WTC11 (cell line): ENCODE measurements around the gene USP44.

ENCODE experiments used
- ESRRA ChIP-seq: sonication (generic); formaldehyde crosslinking; IDR thresholded peaks from 2 replicates; pipeline ENCODE4 v1.8.1; 2022; ENCODE audit warnings: mild to moderate bottlenecking, missing genetic modification reagents, borderline replicate concordance
- FOXJ3 ChIP-seq: sonication (generic); formaldehyde crosslinking; IDR thresholded peaks from 2 replicates; pipeline ENCODE4 v1.9.0; 2021; ENCODE audit warnings: missing genetic modification reagents, mild to moderate bottlenecking, borderline replicate concordance
- SMAD4 ChIP-seq: sonication (generic); formaldehyde crosslinking; IDR thresholded peaks from 2 replicates; pipeline ENCODE4 v1.8.0; 2022; ENCODE audit warnings: mild to moderate bottlenecking, missing genetic modification reagents
- TF ChIP-seq, protein P1 (sequence below): sonication (generic); formaldehyde crosslinking; IDR thresholded peaks from 2 replicates; pipeline ENCODE4 v1.8.1; 2023; ENCODE audit warnings: mild to moderate bottlenecking, missing genetic modification reagents

DNA sequence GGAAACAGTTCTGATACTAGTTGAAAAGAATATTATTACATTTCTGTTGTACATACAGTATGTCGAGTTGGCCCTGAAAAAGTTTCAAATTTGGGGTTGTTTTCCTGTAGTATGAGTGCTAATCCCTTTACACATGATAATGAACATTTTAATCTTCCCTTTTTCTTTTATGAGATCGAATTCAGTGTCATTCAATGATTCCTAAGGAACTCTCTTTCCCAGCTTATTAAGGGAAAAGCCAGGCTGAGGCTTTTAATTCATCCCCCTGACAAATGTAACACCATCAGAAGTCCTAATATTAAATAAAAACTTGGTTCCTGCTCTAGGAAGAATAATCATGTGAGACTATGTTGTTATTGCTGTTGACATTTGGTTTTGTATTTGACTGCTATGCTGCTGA is 42.9 kb upstream of the USP44 start:
- no peak for TF ChIP-seq ESRRA (CRISPR knock-in tag)
- TF ChIP-seq, protein P1, sequence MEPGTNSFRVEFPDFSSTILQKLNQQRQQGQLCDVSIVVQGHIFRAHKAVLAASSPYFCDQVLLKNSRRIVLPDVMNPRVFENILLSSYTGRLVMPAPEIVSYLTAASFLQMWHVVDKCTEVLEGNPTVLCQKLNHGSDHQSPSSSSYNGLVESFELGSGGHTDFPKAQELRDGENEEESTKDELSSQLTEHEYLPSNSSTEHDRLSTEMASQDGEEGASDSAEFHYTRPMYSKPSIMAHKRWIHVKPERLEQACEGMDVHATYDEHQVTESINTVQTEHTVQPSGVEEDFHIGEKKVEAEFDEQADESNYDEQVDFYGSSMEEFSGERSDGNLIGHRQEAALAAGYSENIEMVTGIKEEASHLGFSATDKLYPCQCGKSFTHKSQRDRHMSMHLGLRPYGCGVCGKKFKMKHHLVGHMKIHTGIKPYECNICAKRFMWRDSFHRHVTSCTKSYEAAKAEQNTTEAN (CRISPR knock-in tag), result no peak
- no peak for TF ChIP-seq FOXJ3 (CRISPR knock-in tag)
- TF ChIP-seq SMAD4 (CRISPR knock-in tag), result no peak
